HCT116 (cell line): ENCODE data around the gene TRAPPC13. TPM values are rescaled to one million over a fixed set of nuclear protein-coding genes. Genes with fewer than 3 reads are reported as not detected.

Experiments
- ATAC-seq: fragments of 200-7000 bp; cut with Tn5 transposase; 2 replicates; pipeline ENCODE4 v1.9.1; 2020; ENCODE audit warnings: mild to moderate bottlenecking, moderate library complexity
- BruUV-seq: library from RNA; stranded (reverse); fragments of 400-500 nt; replicated peaks from 2 replicates; lab custom pipeline; 2021; lab: Mats Ljungman, UMichigan
- CTCF ChIA-PET: fragments of 300-600 bp; sonication (Branson Sonifier 250); formaldehyde crosslinking; loops from one replicate; lab custom pipeline; 2021; ENCODE audit warnings: antibody characterized with exemption; lab: Charles Lee
- POLR2A ChIA-PET: fragments of 300-600, 350-600 bp; sonication (Branson Sonifier 250); formaldehyde crosslinking; loops from one replicate; lab custom pipeline; 2021; ENCODE audit warnings: antibody characterized with exemption; lab: Charles Lee
- RAD21 ChIA-PET, 2 experiments: fragments of 300-600 bp; sonication (Branson Sonifier 250); formaldehyde crosslinking; loops; one replicate each; lab custom pipeline; 2023; ENCODE audit warnings: low total read pairs in 2 of 2; ENCODE audit not compliant: uncharacterized antibody in 2 of 2, unreplicated experiment in 2 of 2, low non-redundant PET in 1 of 2; lab: Charles Lee
- DNase-seq: peaks from one replicate; pipeline ENCODE4 v3.0.0-alpha.2; 2010; ENCODE audit warnings: low read depth, low spot score
- H2AFZ ChIP-seq: fragments of 200-600 bp; shearing (Covaris generic), sonication (generic); 2 replicates; pipeline ENCODE4 v1.6.1; 2017; ENCODE audit warnings: low read depth, mixed run types, mixed read lengths, antibody characterized with exemption, low read length; ENCODE audit not compliant: poor library complexity, severe bottlenecking
- H3K27ac ChIP-seq: 2 replicates; pipeline ENCODE4 v1.5.1; 2012; ENCODE audit warnings: low read depth, low read length
- H3K27me3 ChIP-seq: fragments of 200-600 bp; sonication (generic); 2 replicates; pipeline ENCODE4 v1.6.1; 2016; ENCODE audit warnings: mixed run types, low read length, mixed read lengths; ENCODE audit not compliant: insufficient read depth
- H3K36me3 ChIP-seq, 2 experiments: fragments of 200-500 bp in 1 of 2; fragments of 200-600 bp in 1 of 2; sonication (Bioruptor generic) in 1 of 2; sonication (generic) in 1 of 2; 2 replicates each; pipeline versions ENCODE4 v1.5.1 to v1.6.1; 2014 to 2016; ENCODE audit warnings: low read length in 2 of 2, inconsistent platforms in 1 of 2, mixed read lengths in 1 of 2, mixed run types in 1 of 2; ENCODE audit not compliant: insufficient read depth in 2 of 2, control insufficient read depth in 1 of 2
- H3K4me1 ChIP-seq, 2 experiments: fragments of 200-600 bp in 1 of 2; sonication (generic) in 1 of 2; 2 replicates each; pipeline versions ENCODE4 v1.5.1 to v1.6.1; 2012 to 2017; ENCODE audit warnings: low read length in 2 of 2, inconsistent platforms in 1 of 2, mild to moderate bottlenecking in 1 of 2, mixed read lengths in 1 of 2, mixed run types in 1 of 2, moderate library complexity in 1 of 2; ENCODE audit not compliant: insufficient read depth in 2 of 2, control insufficient read depth in 1 of 2
- H3K4me2 ChIP-seq: fragments of 200-600 bp; sonication (generic); 2 replicates; pipeline ENCODE4 v1.6.1; 2017; ENCODE audit warnings: mixed run types, low read length, mixed read lengths
- H3K4me3 ChIP-seq, 2 experiments: fragments of 200-600 bp in 1 of 2; sonication (generic) in 1 of 2; replicated peaks in 1 of 2; 2 replicates each; pipeline ENCODE4 v1.5.1; 2011 to 2016; ENCODE audit warnings: low read length in 2 of 2, control low read depth in 1 of 2, low read depth in 1 of 2, mild to moderate bottlenecking in 1 of 2, mixed read lengths in 1 of 2, mixed run types in 1 of 2
- H3K79me2 ChIP-seq: fragments of 200-600 bp; sonication (generic); 2 replicates; pipeline ENCODE4 v1.6.1; 2017; ENCODE audit warnings: mild to moderate bottlenecking, mixed run types, low read length, moderate library complexity, mixed read lengths; ENCODE audit not compliant: insufficient read depth
- H3K9ac ChIP-seq: fragments of 200-600 bp; sonication (generic); 2 replicates; pipeline ENCODE4 v1.6.1; 2016; ENCODE audit warnings: low read length, mixed read lengths
- H3K9me2 ChIP-seq: fragments of 200-600 bp; sonication (generic), shearing (Covaris generic); 2 replicates; pipeline ENCODE4 v1.6.1; 2017; ENCODE audit warnings: mixed run types, mild to moderate bottlenecking, moderate library complexity; ENCODE audit not compliant: insufficient read depth
- H3K9me3 ChIP-seq, 2 experiments: fragments of 200-500 bp in 1 of 2; fragments of 200-600 bp in 1 of 2; sonication (Bioruptor generic) in 1 of 2; sonication (generic) in 1 of 2; 2 replicates each; pipeline ENCODE4 v1.6.1; 2014 to 2017; ENCODE audit warnings: low read length in 2 of 2, mixed read lengths in 2 of 2, inconsistent platforms in 1 of 2, low read depth in 1 of 2, mild to moderate bottlenecking in 1 of 2, mixed run types in 1 of 2, moderate library complexity in 1 of 2; ENCODE audit not compliant: control insufficient read depth in 1 of 2, insufficient read depth in 1 of 2
- H4K20me1 ChIP-seq: fragments of 200-600 bp; sonication (generic), shearing (Covaris generic); 2 replicates; pipeline ENCODE4 v1.6.1; 2017; ENCODE audit warnings: mixed run types, mild to moderate bottlenecking, moderate library complexity; ENCODE audit not compliant: insufficient read depth
- ATF3 ChIP-seq: IDR thresholded peaks from 2 replicates; pipeline ENCODE4 v1.6.1; 2012
- EZH2 ChIP-seq: fragments of 200-600 bp; sonication (generic); IDR thresholded peaks from 2 replicates; pipeline ENCODE4 v1.6.1; 2017; ENCODE audit warnings: antibody characterized with exemption, mixed run types
- FOSL1 ChIP-seq: IDR thresholded peaks from 2 replicates; pipeline ENCODE4 v1.6.1; 2012; ENCODE audit warnings: low read depth
- JUND ChIP-seq: IDR thresholded peaks from 2 replicates; pipeline ENCODE4 v1.6.1; 2012
- RAD21 ChIP-seq: IDR thresholded peaks from 2 replicates; pipeline ENCODE4 v1.6.1; 2012; ENCODE audit warnings: low read depth, mild to moderate bottlenecking
- SIN3A ChIP-seq: IDR thresholded peaks from 2 replicates; pipeline ENCODE4 v1.6.1; 2012; ENCODE audit warnings: low read depth
- ZFX ChIP-seq: fragments of 450-650 bp; IDR thresholded peaks from 2 replicates; pipeline ENCODE4 v1.6.1; 2017
- ZNF274 ChIP-seq: fragments of 200-500 bp; sonication (Bioruptor generic); IDR thresholded peaks from 2 replicates; pipeline ENCODE4 v1.6.1; 2014; ENCODE audit warnings: mild to moderate bottlenecking, low read depth, low read length, inconsistent platforms
- intact Hi-C: fragments of 100-400 bp; cut with micrococcal nuclease; formaldehyde crosslinking; loops from 2 replicates; pipeline ENCODE4 v1.10.0; 2022
- total RNA-seq: library from RNA; stranded (reverse); gene quantifications from one replicate; pipeline ENCODE4 v1.2.1, GENCODE V29; 2021; ENCODE audit not compliant: unreplicated experiment
- TF ChIP-seq, protein P1 (sequence below), 3 experiments: fragments of 200-600 bp in 1 of 3; sonication (generic) in 1 of 3; IDR thresholded peaks in 2 of 3; conservative IDR thresholded peaks in 1 of 3; 2 replicates each; pipeline ENCODE4 v1.5.1; 2012 to 2017; ENCODE audit warnings: low read depth in 2 of 3, low read length in 2 of 3, antibody characterized with exemption in 1 of 3, borderline replicate concordance in 1 of 3, control low read depth in 1 of 3, mild to moderate bottlenecking in 1 of 3, mixed read lengths in 1 of 3, mixed run types in 1 of 3, moderate library complexity in 1 of 3; ENCODE audit not compliant: insufficient read depth in 1 of 3
- TF ChIP-seq, protein P2 (sequence below): IDR thresholded peaks from 2 replicates; pipeline ENCODE4 v1.6.1; 2012; ENCODE audit warnings: low read depth

TRAPPC13 gene
- total RNA-seq, 1 experiment from 2014 or later: 18.2 TPM

DNA sequence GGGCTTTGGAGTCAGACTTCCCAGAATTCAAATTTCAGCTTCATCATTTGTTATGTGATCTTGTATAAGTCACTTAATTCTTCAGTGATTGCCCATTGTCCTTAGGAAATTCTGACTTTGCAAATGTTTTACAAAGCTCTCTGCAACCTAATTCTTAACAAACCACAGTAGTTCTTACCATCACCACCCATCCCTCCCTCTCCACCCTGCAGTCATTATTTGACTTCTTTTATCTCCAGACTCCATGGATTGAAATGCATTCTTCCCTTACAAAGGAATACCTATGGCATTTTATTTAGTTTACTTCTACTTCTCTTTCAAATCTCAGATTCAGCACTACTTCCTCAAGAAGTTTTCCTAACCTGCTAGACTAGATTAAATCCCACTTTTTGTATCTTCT lies 23.1 kb downstream of the TRAPPC13 start:
- Histone ChIP-seq H3K36me3 (no peaks in the 10 kb centered on the region; a peak in 1 of 4 replicates), H3K4me1 (no peaks in the 10 kb centered on the region), H3K27ac (no peak overlapping the region), H3K9me3 (no peaks in the 10 kb centered on the region), H2AFZ (no peak overlapping the region), H3K4me3 (no peak overlapping the region), H3K9ac (no peak overlapping the region), H4K20me1 (no peaks in the 10 kb centered on the region), H3K4me2 (no peak overlapping the region), H3K79me2 (no peaks in the 10 kb centered on the region), H3K27me3 (no peaks in the 10 kb centered on the region), H3K9me2 (no peaks in the 10 kb centered on the region)
- CTCF ChIA-PET: no interaction called here
- RAD21 ChIA-PET: no interaction called here
- intact Hi-C loops: no loop called here
- no peak for DNase-seq
- ATAC-seq: no peak
- TF ChIP-seq JUND (no peak), ATF3 (no peak), EZH2 (no peak), FOSL1 (no peak), RAD21 (no peak), ZNF274 (no peak), SIN3A (no peak), ZFX (no peak)
- TF ChIP-seq, protein P1, sequence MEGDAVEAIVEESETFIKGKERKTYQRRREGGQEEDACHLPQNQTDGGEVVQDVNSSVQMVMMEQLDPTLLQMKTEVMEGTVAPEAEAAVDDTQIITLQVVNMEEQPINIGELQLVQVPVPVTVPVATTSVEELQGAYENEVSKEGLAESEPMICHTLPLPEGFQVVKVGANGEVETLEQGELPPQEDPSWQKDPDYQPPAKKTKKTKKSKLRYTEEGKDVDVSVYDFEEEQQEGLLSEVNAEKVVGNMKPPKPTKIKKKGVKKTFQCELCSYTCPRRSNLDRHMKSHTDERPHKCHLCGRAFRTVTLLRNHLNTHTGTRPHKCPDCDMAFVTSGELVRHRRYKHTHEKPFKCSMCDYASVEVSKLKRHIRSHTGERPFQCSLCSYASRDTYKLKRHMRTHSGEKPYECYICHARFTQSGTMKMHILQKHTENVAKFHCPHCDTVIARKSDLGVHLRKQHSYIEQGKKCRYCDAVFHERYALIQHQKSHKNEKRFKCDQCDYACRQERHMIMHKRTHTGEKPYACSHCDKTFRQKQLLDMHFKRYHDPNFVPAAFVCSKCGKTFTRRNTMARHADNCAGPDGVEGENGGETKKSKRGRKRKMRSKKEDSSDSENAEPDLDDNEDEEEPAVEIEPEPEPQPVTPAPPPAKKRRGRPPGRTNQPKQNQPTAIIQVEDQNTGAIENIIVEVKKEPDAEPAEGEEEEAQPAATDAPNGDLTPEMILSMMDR (IDR thresholded peaks at IDR 0.05 in 2 of 3, conservative IDR thresholded peaks at IDR 0.05 in 1 of 3; ENCODE audit: borderline replicate concordance in 1 of 3, insufficient read depth in 1 of 3, low read depth in 2 of 3, low read length in 2 of 3): no peak
- TF ChIP-seq, protein P2, sequence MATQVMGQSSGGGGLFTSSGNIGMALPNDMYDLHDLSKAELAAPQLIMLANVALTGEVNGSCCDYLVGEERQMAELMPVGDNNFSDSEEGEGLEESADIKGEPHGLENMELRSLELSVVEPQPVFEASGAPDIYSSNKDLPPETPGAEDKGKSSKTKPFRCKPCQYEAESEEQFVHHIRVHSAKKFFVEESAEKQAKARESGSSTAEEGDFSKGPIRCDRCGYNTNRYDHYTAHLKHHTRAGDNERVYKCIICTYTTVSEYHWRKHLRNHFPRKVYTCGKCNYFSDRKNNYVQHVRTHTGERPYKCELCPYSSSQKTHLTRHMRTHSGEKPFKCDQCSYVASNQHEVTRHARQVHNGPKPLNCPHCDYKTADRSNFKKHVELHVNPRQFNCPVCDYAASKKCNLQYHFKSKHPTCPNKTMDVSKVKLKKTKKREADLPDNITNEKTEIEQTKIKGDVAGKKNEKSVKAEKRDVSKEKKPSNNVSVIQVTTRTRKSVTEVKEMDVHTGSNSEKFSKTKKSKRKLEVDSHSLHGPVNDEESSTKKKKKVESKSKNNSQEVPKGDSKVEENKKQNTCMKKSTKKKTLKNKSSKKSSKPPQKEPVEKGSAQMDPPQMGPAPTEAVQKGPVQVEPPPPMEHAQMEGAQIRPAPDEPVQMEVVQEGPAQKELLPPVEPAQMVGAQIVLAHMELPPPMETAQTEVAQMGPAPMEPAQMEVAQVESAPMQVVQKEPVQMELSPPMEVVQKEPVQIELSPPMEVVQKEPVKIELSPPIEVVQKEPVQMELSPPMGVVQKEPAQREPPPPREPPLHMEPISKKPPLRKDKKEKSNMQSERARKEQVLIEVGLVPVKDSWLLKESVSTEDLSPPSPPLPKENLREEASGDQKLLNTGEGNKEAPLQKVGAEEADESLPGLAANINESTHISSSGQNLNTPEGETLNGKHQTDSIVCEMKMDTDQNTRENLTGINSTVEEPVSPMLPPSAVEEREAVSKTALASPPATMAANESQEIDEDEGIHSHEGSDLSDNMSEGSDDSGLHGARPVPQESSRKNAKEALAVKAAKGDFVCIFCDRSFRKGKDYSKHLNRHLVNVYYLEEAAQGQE: no peak
- POLR2A ChIA-PET: no interaction called here
- no TSS peak for BruUV-seq
